GM12892 (cell line): ENCODE data around the gene CDH2.
"Not testable (repeated sequence)": the region's sequence is repeated elsewhere in the genome, so short reads cannot be mapped to it uniquely, and the experiment has no call there.

ENCODE experiments used
- DNase-seq: peaks from one replicate; pipeline ENCODE4 v3.0.0; 2011; ENCODE audit not compliant: insufficient read length
- FAIRE-seq: peaks from 2 replicates; lab custom pipeline; 2011; peaks lifted over from hg19 to GRCh38; lab: Jason Lieb, UNC
- POLR2A ChIP-seq: IDR thresholded peaks from 2 replicates; pipeline ENCODE4 v1.6.1; 2011; ENCODE audit warnings: low read depth, low read length, control low read depth
- POLR2AphosphoS5 ChIP-seq: IDR thresholded peaks from 2 replicates; pipeline ENCODE4 v1.6.1; 2011; ENCODE audit warnings: low read depth, low read length, control low read depth
- TAF1 ChIP-seq: IDR thresholded peaks from 2 replicates; pipeline ENCODE4 v1.6.1; 2011; ENCODE audit warnings: low read depth, mild to moderate bottlenecking, control low read depth, low read length, borderline replicate concordance

The CDH2 gene

GRCh38 chr18:27959101-27959500 is 217.8 kb downstream of the CDH2 start:
- FAIRE-seq = no peak
- TF ChIP-seq TAF1 = no peak
- no peak for TF ChIP-seq POLR2AphosphoS5
- no peak for TF ChIP-seq POLR2A
- no peak for DNase-seq

- no peak for FAIRE-seq
- DNase-seq = no peak
- TF ChIP-seq POLR2A (no peak), POLR2AphosphoS5 (no peak), TAF1 (no peak)
These were observed 220.8 kb downstream of the CDH2 start for GRCh38 chr18:27956001-27956640.

- FAIRE-seq = no peak
- TF ChIP-seq POLR2A (no peak), POLR2AphosphoS5 (no peak), TAF1 (no peak)
- no peak for DNase-seq
These were observed 222.7 kb downstream of the CDH2 start for GRCh38 chr18:27954226-27954625.

- DNase-seq = no peak
- FAIRE-seq = no peak
- no peak for TF ChIP-seq TAF1
- no peak for TF ChIP-seq POLR2AphosphoS5
These were observed 224.2 kb downstream of the CDH2 start for GRCh38 chr18:27952741-27953140.

GRCh38 chr18:27950648-27951228 is 226.2 kb downstream of the CDH2 start:
- FAIRE-seq = no peak
- no peak for DNase-seq
- TF ChIP-seq TAF1 = no peak
- TF ChIP-seq POLR2A = no peak
- no peak for TF ChIP-seq POLR2AphosphoS5

GRCh38 chr18:27948986-27949385 is 227.9 kb downstream of the CDH2 start:
- DNase-seq = no peak
- TF ChIP-seq POLR2AphosphoS5 (no peak), POLR2A (no peak), TAF1 (no peak)
- no peak for FAIRE-seq

- no peak for FAIRE-seq
- DNase-seq = no peak
- TF ChIP-seq POLR2AphosphoS5 (no peak), TAF1 (no peak), POLR2A (no peak)
These were observed 234.2 kb downstream of the CDH2 start for GRCh38 chr18:27942706-27943105.

- TF ChIP-seq POLR2AphosphoS5 = no peak
- TF ChIP-seq TAF1 = no peak
- no peak for TF ChIP-seq POLR2A
- FAIRE-seq = no peak
These were observed 245.4 kb downstream of the CDH2 start for GRCh38 chr18:27931535-27931934.

GRCh38 chr18:27922780-27923179 is 254.2 kb downstream of the CDH2 start:
- no peak for FAIRE-seq
- no peak for DNase-seq
- no peak for TF ChIP-seq TAF1
- TF ChIP-seq POLR2AphosphoS5 = no peak
- TF ChIP-seq POLR2A = no peak

More at GRCh38 chr18:27931535-27931934, 245.4 kb downstream of the CDH2 start:
- no peak for DNase-seq

- FAIRE-seq (no peak), DNase-seq (no peak)
These were observed 254.8 kb downstream of the CDH2 start for GRCh38 chr18:27921904-27922751.

GRCh38 chr18:27921392-27921791 is 255.5 kb downstream of the CDH2 start:
- TF ChIP-seq TAF1 = no peak
- no peak for TF ChIP-seq POLR2A
- TF ChIP-seq POLR2AphosphoS5 = no peak
- no peak for DNase-seq
- FAIRE-seq = no peak

More at GRCh38 chr18:27921904-27922751, 254.8 kb downstream of the CDH2 start:
- no peak for TF ChIP-seq POLR2A
- no peak for TF ChIP-seq TAF1
- TF ChIP-seq POLR2AphosphoS5 = no peak

GRCh38 chr18:27920836-27921235 is 256.1 kb downstream of the CDH2 start:
- TF ChIP-seq POLR2AphosphoS5 (no peak), TAF1 (no peak), POLR2A (no peak)
- no peak for FAIRE-seq

GRCh38 chr18:27906189-27906588 is 270.7 kb downstream of the CDH2 start:
- not testable (repeated sequence) for DNase-seq, FAIRE-seq

More at GRCh38 chr18:27920836-27921235, 256.1 kb downstream of the CDH2 start:
- no peak for DNase-seq
